Glomerular visceral epithelial cell (primary cell): Measurements from ENCODE around the gene IP6K1.
"Not testable (repeated sequence)": the region's sequence is repeated elsewhere in the genome, so short reads cannot be mapped to it uniquely, and the experiment has no call there.

Experiments used
- DNase-seq: peaks from one replicate; pipeline ENCODE4 v3.0.0-alpha.2; 2016; ENCODE audit errors: extremely low spot score

IP6K1 gene

DNA sequence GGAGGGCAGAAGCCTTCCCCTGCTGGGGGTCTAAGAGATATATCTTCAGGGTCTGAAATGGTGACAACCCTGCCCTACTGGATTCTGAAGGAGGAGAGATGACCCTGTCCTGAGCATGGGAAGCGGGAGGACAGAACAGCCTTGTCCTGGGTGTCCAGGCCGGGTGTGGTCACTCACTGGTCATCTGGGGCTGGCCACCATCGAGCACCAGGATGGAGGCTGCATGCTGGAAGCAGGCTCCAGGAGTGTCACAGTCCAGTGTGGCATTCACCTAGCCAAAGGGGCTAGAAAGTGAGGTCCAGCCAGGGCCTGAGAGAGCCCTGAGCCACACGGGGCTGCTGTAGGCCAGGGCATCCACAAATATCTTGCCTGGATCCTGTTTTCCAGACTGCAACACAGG lies 8.1 kb upstream of the IP6K1 start:
- DNase-seq: no peak

DNA sequence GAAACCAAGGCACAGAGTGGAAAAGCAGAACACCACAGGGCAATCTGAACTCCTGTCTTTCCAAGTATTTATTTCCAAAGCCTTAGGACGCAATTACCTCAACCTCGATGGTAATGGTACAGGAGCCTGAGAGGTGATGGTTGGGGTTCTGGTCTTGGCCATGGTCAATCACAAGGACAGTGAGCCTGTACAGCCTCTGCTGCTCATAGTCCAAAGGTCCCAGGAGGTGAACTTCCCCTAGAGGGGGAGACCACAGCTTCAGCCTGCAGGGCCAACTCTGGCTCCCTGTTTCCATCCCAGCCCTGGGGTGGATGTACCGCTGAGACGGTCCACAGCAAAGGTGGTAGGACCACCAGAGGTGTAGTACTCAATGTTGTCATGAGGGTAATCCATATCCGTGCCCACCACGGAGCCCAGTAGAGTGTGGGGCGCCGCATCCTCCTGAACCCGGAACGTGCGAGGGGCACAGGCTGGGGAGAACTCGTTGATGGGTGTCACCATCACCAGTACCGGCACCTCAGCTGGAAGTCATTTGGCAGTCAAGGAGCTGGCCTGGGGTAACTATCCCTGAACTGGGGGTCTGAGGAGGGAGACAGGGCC lies 7.2 kb upstream of the IP6K1 start:
- no peak for DNase-seq

- no peak for DNase-seq
These were observed 6.2 kb upstream of the IP6K1 start for GRCh38 chr3:49792371-49793150.

DNA sequence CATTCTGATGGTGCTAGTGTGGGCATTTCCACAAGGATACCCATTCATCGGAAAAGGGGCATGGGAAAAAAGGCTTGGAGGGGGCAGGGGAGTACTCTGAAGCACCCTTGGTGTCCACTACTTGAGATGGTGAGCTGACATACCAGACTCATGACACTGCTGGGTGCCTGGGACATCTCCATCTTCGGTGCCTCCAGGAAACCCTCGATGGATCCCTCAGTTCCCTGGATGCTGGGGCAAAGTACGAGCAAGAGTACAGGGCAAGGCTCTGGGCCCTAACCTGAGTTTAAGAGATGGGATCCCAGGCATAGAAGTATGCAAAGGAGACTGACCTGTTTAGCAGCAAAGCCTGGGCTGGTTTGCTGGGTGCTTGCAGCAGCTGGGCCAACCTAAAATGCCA lies 5.2 kb upstream of the IP6K1 start:
- no peak for DNase-seq

- peak; percentile 18 for DNase-seq
These were observed 4.5 kb upstream of the IP6K1 start for GRCh38 chr3:49790626-49791411.

DNA sequence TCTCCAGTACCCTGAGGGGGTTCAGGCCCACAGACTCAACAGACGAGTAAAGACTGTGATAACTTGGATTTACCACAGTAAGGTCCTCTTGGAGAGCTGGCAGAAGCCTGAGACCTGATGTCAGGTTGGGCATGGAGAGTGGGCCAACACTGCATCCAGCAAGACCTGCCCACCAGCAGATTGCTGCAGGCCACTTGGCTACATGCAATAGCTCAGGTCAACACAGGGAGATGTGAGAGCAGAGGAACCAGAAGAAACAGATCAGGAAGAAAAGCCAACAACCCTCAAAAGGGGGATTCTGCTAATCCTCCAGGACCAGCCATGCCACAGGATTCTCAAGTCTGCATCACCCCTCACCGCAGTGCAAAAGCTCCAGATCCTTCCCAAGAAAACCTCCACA lies 1.7 kb upstream of the IP6K1 start:
- no peak for DNase-seq

DNA sequence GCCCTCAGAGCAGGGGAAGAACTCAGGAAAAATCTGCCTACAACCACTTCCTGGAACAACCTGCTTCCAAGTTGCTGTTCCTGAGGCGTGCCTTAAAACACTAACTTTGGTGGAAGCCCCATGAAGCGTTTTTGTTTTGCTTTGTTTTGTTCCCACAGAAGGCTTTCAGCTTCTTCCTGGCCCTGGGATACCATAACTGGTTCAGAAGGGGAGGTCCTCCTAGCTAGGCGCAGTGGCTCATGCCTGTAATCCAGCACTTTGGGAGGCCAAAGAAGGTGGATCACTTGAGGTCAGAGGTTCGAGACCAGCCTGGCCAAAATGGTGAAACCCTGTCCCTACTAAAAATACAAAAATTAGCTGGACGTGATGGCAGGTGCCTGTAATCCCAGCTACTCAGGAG lies 1.2 kb upstream of the IP6K1 start:
- DNase-seq: no peak

DNA sequence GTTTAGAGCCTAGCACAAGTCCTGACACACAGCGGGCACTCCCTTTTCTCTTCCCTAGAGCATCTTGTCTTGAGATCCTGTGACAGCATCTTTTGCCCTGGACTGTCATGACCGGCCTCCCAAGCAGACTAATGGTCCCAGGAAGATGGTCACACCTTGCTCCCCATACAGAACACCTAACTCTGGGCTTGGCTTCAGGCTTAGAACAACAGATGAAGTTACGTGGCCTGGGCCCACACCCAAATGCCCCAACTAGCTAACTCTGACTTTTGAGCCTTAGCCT lies 781 bp upstream of the IP6K1 start:
- no peak for DNase-seq

DNA sequence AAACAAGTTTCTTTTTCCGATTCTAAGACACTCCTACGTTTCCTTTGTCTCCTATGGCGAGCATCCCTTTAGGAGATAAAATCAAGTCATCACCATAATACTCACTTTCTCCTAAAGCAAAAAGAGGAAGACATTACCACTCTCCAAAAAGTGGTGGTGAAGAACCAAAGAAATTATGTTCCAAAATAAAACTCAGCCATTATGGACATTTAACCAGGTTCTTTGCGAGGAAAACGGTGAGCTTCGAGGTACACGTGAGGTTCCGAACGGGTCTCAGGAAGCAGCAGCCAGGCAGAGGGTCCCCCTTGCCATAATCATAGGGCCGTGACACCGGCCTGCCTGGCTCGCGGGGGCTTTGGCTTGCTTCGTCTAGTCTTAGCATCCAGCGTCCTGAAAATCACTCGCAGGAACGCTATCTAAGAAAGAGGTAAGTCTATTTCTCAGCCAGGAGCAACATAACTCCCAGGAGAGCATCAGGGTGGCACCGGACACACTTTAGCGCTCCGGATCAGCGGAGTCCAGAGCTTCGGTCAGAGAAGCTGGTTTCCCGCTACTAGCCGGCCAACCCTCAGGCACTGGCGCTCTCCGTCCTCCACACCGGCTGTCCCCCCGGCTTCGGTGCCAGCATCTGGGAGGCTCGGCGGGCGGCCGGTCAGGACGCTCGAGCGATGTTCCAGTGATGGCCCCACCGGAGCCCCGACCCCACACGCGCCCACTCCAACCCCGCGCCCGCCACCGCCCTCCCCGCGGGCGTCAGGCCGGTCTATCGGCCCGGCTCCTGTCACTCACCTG lies 581 bp downstream of the IP6K1 start:
- DNase-seq: peak; percentile 48

DNA sequence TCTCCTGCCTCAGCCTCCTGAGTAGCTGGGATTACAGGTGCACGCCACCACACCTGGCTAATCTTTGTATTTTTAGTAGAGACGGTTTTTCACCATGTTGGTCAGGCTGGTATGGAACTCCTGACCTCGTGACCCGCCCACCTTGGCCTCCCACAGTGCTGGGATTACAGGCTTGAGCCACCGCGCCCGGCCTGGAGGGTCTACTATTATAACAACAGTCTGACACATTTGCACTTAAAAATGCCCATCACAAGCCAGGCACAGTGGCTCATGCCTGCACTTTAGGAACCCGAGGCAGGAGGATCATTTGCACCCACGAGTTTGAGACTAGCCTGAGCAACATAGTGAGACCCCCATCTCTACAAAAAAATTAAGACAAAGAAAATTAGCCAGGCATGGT lies 4.1 kb downstream of the IP6K1 start:
- not testable (repeated sequence) for DNase-seq

GRCh38 chr3:49781415-49782199 lies 4.7 kb downstream of the IP6K1 start:
- DNase-seq: no peak

DNA sequence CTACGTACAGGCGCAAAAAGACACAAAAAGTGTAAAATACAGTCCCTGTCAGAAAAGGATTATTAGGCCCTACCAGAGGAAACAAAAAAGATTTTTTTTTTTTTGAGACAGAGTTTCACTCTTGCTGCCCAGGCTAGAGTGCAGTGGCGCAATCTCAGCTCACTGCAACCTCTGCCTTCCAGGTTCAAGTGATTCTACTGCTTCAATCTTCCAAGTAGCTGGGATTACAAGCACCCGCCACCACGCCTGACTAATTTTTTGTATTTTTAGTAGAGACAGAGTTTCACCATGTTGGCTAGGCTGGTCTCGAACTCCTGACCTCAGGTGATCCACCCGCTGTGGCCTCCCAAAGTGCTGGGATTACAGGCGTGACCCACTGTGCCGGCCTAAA lies 5.4 kb downstream of the IP6K1 start:
- not testable (repeated sequence) for DNase-seq

GRCh38 chr3:49780080-49780974 lies 6.0 kb downstream of the IP6K1 start:
- no peak for DNase-seq

DNA sequence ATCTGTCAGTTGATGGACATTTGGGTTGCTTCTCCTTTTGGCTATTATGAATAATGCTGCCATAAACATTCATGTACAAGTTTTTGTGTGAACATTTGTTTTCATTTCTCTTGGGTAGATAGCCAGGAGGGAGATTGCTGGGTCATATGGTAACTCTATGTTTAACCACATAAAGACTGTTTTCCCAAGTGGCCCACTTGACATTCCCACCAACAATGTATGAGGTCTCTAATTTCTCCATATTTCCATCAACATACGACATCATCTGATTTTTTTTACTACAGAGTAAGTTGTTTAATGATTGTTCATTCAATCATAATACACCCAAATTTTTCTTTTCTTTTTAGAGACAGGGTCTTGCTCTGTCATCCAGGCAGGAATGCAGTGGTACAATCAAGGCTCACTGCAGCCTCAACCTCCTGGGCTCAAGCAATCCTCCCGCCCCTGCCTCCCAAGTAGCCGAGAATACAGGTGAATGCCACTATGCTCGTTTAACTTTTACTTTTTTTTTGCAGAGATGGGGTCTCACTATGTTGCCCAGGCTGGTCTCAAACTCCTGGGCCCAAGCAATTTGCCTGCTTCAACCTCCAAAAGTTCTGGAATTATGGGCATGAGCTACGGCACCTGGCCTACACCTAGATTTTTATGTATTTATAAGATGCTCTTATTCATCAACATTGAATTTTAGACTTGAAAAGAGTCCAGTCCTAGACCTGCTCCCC lies 6.8 kb downstream of the IP6K1 start:
- DNase-seq: no peak

DNA sequence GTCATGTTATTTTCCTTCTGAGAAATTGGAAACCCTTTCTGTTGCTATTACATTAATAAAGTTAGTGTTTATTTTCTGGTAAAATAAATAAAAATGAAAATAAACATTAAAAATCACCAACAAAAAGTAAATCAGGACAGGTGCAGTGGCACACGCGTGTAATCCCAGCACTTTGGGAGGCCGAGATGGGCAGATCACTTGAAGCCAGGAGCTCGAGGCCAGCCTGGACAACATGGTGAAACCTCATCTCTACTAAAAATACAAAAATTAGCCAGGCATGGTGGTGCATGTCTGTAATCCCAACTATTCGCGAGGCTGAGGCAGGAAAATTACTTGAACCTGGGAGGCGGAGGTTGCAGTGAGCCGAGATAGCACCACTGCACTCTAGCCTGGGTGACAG lies 10.2 kb downstream of the IP6K1 start:
- not testable (repeated sequence) for DNase-seq

DNA sequence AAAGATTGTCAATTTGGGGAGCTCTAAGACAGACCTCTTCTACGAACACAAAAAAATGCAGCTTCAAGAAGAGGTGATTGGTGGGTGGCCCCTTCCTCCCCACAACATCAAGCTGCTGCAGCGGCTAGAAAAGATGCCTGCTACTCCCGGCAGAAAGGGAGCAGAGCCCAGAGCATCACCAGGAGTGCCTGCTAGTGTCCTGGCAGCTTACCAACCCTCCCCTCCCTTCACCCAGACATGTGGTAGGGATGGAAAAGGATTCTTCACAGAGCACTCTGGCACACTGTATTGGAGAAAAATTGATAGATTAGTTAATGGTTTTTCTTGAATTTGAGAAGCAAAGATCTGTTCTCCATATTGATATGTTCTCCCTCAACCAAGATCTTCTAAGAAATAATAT lies 10.8 kb downstream of the IP6K1 start:
- no peak for DNase-seq

DNA sequence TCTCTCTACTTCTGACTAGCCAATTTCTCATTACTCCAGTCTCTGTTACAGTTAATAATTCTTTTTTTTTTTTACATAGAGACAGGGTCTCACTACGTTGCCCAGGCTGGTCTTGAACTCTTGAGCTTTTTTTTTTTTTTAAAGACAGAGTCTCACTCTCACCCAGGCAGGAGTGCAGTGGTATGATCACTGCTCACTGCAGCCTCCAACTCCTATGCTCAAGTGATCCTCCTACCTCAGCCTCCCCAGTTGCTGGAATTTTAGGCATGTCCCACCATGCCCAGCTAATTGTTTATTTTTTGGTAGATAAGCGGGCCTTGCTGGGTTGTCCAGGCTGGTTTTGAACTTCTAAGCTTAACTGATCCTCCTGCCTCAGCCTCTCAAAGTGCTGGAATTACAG lies 13.6 kb downstream of the IP6K1 start:
- no peak for DNase-seq

DNA sequence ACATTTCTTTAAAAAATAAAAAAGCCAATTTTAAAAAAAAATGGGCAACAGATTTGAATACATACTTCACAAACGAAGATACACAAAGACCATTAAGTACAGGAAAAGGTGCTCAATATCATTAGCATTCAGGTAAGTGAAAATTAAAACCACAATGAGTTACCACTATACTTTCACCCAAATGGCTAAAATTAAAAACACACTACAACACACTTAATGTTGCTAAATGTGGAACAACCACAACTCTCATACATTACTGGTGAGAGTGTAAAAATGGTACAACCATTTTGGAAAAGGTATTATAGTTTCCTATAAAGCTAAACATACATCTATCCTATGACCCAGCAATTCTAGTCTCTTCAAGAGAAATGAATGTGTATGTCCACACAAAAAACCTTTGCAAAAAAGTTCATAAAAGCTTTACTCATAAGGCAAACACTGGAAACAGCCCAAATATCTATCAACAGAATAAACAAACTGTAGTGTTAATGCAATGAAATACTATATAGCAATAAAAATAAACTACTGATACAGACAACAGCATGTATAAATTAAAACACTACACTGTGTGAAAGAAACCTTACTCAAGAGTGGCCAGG lies 14.9 kb downstream of the IP6K1 start:
- no peak for DNase-seq

DNA sequence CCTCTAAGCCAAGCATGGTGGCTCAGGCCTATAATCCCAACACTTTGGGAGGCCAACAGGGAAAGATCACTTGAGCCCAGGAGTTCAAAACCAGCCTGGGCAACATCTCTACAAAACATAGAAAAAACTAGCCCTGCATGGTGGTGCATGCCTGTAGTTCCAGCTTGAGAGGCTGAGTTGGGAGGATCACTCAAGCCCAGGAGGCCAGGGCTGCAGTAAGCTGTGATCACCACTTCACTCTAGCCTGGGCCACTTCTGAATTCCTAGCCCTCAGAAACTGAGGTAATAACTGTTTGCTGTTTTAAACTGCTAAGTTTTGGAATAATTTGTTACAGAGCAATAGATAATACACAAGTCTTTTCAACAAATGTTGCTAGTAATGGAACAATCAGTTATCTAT lies 16.4 kb downstream of the IP6K1 start:
- no peak for DNase-seq
